Astrocyte (in vitro differentiated cells and primary cell): Measurements from ENCODE around the gene PDE9A.

Source experiments
- EZH2 ChIP-seq: IDR thresholded peaks from 2 replicates; pipeline ENCODE4 v1.6.1; 2012; ENCODE audit warnings: mild to moderate bottlenecking, low read length, inconsistent platforms; ENCODE audit not compliant: insufficient read depth
- TF ChIP-seq, protein P1 (sequence below): IDR thresholded peaks from 2 replicates; pipeline ENCODE4 v1.5.1; 2011; ENCODE audit warnings: low read depth, mild to moderate bottlenecking, inconsistent platforms, low read length, moderate library complexity; ENCODE audit not compliant: insufficient read depth

GRCh38 chr21:42683371-42684108 is 30.1 kb downstream of the PDE9A start:
- TF ChIP-seq, protein P1, sequence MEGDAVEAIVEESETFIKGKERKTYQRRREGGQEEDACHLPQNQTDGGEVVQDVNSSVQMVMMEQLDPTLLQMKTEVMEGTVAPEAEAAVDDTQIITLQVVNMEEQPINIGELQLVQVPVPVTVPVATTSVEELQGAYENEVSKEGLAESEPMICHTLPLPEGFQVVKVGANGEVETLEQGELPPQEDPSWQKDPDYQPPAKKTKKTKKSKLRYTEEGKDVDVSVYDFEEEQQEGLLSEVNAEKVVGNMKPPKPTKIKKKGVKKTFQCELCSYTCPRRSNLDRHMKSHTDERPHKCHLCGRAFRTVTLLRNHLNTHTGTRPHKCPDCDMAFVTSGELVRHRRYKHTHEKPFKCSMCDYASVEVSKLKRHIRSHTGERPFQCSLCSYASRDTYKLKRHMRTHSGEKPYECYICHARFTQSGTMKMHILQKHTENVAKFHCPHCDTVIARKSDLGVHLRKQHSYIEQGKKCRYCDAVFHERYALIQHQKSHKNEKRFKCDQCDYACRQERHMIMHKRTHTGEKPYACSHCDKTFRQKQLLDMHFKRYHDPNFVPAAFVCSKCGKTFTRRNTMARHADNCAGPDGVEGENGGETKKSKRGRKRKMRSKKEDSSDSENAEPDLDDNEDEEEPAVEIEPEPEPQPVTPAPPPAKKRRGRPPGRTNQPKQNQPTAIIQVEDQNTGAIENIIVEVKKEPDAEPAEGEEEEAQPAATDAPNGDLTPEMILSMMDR: no peak
- no peak for TF ChIP-seq EZH2
